ENCODE measurements around the gene SGMS1. TPM values are rescaled to one million over a fixed set of nuclear protein-coding genes. Genes with fewer than 3 reads are reported as not detected.

SGMS1 gene
- polyA plus RNA-seq, 1 experiment: 21.1 TPM

- Histone ChIP-seq H3K4me3 (ENCODE audit: low read depth, low read length) (no peak overlapping the region), H3K36me3 (ENCODE audit: control insufficient read depth, insufficient read depth, low read length) (no peaks in the 10 kb centered on the region), H3K27me3 (ENCODE audit: control insufficient read depth, insufficient read depth, low read length) (no peaks in the 10 kb centered on the region)
- ChIA-PET CTCF (no interaction called here), POLR2A (no interaction called here)
- no peak for DNase-seq (ENCODE audit: low read depth)
- TF ChIP-seq CTCF (IDR thresholded peaks at IDR 0.05; ENCODE audit: insufficient read depth, low read depth, low read length): no peak
Measured at GRCh38 chr10:50600831-50601477, 22.8 kb downstream of the SGMS1 start.

- CTCF ChIA-PET: no interaction called here
- Histone ChIP-seq H3K4me3 (ENCODE audit: low read depth, low read length) (no peak overlapping the region), H3K27me3 (ENCODE audit: control insufficient read depth, insufficient read depth, low read length) (no peaks in the 10 kb centered on the region), H3K36me3 (ENCODE audit: control insufficient read depth, insufficient read depth, low read length) (no peaks in the 10 kb centered on the region)
- POLR2A ChIA-PET: no interaction called here
- TF ChIP-seq CTCF (IDR thresholded peaks at IDR 0.05; ENCODE audit: insufficient read depth, low read depth, low read length): no peak
- DNase-seq (ENCODE audit: low read depth): no peak
Measured at GRCh38 chr10:50600286-50600685, 23.5 kb downstream of the SGMS1 start.

- Histone ChIP-seq H3K36me3 (ENCODE audit: control insufficient read depth, insufficient read depth, low read length) (no peaks in the 10 kb centered on the region), H3K4me3 (ENCODE audit: low read depth, low read length) (no peak overlapping the region), H3K27me3 (ENCODE audit: control insufficient read depth, insufficient read depth, low read length) (no peaks in the 10 kb centered on the region)
- ChIA-PET CTCF (no interaction called here), POLR2A (no interaction called here)
- no peak for DNase-seq (ENCODE audit: low read depth)
- no peak for TF ChIP-seq CTCF (IDR thresholded peaks at IDR 0.05; ENCODE audit: insufficient read depth, low read depth, low read length)
Measured at GRCh38 chr10:50596897-50597296, 26.9 kb downstream of the SGMS1 start.

- no peak for TF ChIP-seq CTCF (IDR thresholded peaks at IDR 0.05; ENCODE audit: insufficient read depth, low read depth, low read length)
- ChIA-PET POLR2A (no interaction called here), CTCF (no interaction called here)
- Histone ChIP-seq H3K27me3 (ENCODE audit: control insufficient read depth, insufficient read depth, low read length) (no peaks in the 10 kb centered on the region), H3K4me3 (ENCODE audit: low read depth, low read length) (no peak overlapping the region), H3K36me3 (ENCODE audit: control insufficient read depth, insufficient read depth, low read length) (no peaks in the 10 kb centered on the region)
- no peak for DNase-seq (ENCODE audit: low read depth)
Measured at GRCh38 chr10:50596456-50596855, 27.3 kb downstream of the SGMS1 start.

- TF ChIP-seq CTCF (IDR thresholded peaks at IDR 0.05; ENCODE audit: insufficient read depth, low read depth, low read length): no peak
- ChIA-PET POLR2A (no interaction called here), CTCF (interaction anchor here (0.6 kb wide), 1 partner anchor 65 kb away, joined by 3 read pairs; no protein-coding TSS in a partner anchor)
- no peaks in the 10 kb centered on the region for H3K36me3 ChIP-seq (ENCODE audit: control insufficient read depth, insufficient read depth, low read length)
- no peaks in the 10 kb centered on the region for H3K27me3 ChIP-seq (ENCODE audit: control insufficient read depth, insufficient read depth, low read length)
- DNase-seq (ENCODE audit: low read depth): no peak
- H3K4me3 ChIP-seq (ENCODE audit: low read depth, low read length): no peak overlapping the region
Measured at GRCh38 chr10:50595785-50596184, 28.0 kb downstream of the SGMS1 start.
